Activated CD8-positive, alpha-beta T cell treated with anti-CD3 and anti-CD28 coated beads for 36 hours (primary cell): ENCODE results near the gene NSDHL. TPM values are rescaled to one million over a fixed set of nuclear protein-coding genes. Genes with fewer than 3 reads are reported as not detected.

Source experiments
- ATAC-seq: fragments of 200-7000 bp; cut with Tn5 transposase; one replicate; pipeline ENCODE4 v1.10.0; 2021; ENCODE audit warnings: mild to moderate bottlenecking, moderate library complexity
- CTCF ChIA-PET: fragments of 350-600 bp; sonication (Branson Sonifier 250); formaldehyde crosslinking; loops from one replicate; lab custom pipeline; 2021; ENCODE audit warnings: antibody characterized with exemption; lab: Charles Lee
- POLR2A ChIA-PET: fragments of 350-600 bp; sonication (Branson Sonifier 250); formaldehyde crosslinking; loops from one replicate; lab custom pipeline; 2021; ENCODE audit warnings: antibody characterized with exemption; lab: Charles Lee
- DNase-seq: peaks from one replicate; pipeline ENCODE4 v3.0.0-alpha.2; 2020
- H3K27ac Mint-ChIP-seq: one replicate; pipeline ENCODE4 v1.8.0; 2021; ENCODE audit warnings: mild to moderate bottlenecking, mixed read lengths
- H3K27me3 Mint-ChIP-seq: one replicate; pipeline ENCODE4 v1.8.0; 2021; ENCODE audit warnings: mixed read lengths
- H3K36me3 Mint-ChIP-seq: one replicate; pipeline ENCODE4 v1.8.0; 2021; ENCODE audit warnings: low read depth, mixed read lengths
- H3K4me1 Mint-ChIP-seq: one replicate; pipeline ENCODE4 v1.8.0; 2021; ENCODE audit warnings: low read depth, mixed read lengths
- H3K4me3 Mint-ChIP-seq: one replicate; pipeline ENCODE4 v1.8.0; 2021; ENCODE audit warnings: mild to moderate bottlenecking, moderate library complexity, mixed read lengths
- H3K9me3 Mint-ChIP-seq: one replicate; pipeline ENCODE4 v1.8.0; 2021; ENCODE audit warnings: mixed read lengths
- intact Hi-C: fragments of 100-400 bp; cut with micrococcal nuclease; formaldehyde crosslinking; loops from one replicate; pipeline ENCODE4 v1.10.0; 2022
- total RNA-seq, 2 experiments: library from RNA; stranded (reverse); gene quantifications; one replicate each; pipeline ENCODE4 v1.2.3, GENCODE V29; 2021
- TF ChIP-seq, protein P1 (sequence below): fragments of 200-600 bp; IDR thresholded peaks from one replicate; pipeline ENCODE4 v1.8.0; 2022; ENCODE audit warnings: antibody characterized with exemption, mild to moderate bottlenecking

The NSDHL gene
- total RNA-seq, 2 experiments from 2014 or later, result 15.0 to 15.8 TPM

DNA sequence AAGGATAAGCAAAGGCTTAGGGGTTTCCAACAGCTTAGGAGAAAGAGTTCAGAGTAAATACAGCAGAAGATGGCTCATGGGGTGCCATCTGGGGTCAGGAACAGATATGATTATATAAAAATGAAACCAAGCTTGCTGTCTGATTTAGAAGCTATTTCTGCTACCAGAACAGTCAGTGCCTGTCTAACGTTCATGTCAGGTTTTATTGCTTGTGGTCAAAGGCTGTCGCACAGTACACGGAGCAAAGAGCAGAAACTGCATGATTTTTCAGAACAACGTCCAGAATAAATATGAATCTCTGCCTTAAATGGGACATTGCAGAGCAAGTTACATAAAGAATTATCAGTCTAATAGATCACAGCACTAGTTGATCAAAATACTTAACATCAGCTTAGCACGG is 17.7 kb upstream of the NSDHL start:
- ChIA-PET CTCF (interaction anchor here (1.1 to 1.3 kb wide), 2 partner anchors 8 to 171 kb away, joined by 3 to 7 read pairs; no protein-coding TSS in a partner anchor), POLR2A (no interaction called here)
- DNase-seq, result no peak
- H3K27ac Mint-ChIP-seq, result no peak overlapping the region
- H3K9me3 Mint-ChIP-seq, result no peaks in the 10 kb centered on the region
- H3K27me3 Mint-ChIP-seq, result peaks cover 1% of the 10 kb centered on the region
- intact Hi-C loops, result no loop called here
- no peaks in the 10 kb centered on the region for H3K36me3 Mint-ChIP-seq
- no peak for ATAC-seq
- no peak overlapping the region for H3K4me3 Mint-ChIP-seq
- TF ChIP-seq, protein P1, sequence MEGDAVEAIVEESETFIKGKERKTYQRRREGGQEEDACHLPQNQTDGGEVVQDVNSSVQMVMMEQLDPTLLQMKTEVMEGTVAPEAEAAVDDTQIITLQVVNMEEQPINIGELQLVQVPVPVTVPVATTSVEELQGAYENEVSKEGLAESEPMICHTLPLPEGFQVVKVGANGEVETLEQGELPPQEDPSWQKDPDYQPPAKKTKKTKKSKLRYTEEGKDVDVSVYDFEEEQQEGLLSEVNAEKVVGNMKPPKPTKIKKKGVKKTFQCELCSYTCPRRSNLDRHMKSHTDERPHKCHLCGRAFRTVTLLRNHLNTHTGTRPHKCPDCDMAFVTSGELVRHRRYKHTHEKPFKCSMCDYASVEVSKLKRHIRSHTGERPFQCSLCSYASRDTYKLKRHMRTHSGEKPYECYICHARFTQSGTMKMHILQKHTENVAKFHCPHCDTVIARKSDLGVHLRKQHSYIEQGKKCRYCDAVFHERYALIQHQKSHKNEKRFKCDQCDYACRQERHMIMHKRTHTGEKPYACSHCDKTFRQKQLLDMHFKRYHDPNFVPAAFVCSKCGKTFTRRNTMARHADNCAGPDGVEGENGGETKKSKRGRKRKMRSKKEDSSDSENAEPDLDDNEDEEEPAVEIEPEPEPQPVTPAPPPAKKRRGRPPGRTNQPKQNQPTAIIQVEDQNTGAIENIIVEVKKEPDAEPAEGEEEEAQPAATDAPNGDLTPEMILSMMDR, result no peak
- peaks cover 9% of the 10 kb centered on the region for H3K4me1 Mint-ChIP-seq

DNA sequence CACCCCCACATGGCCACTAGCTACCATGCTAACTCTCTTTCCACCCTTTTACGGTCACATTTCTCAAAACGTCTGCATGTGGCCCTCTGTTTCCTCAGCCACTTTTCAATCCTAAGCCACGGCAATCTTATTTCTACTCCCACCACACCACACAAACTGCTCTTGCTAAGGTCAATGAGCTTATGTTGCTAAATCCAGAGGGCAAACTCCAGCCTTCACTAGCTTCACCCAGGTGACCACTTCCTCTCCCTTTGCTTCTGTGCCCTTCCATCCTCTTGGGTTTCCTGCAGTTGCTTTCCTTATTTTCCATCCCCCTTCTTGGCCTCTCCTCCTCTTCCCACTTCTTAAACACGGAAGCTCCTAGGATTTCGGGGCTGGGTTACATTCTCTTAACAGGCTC is 16.8 kb upstream of the NSDHL start:
- POLR2A ChIA-PET, result no interaction called here
- Mint-ChIP-seq H3K27me3 (peaks cover 1% of the 10 kb centered on the region), H3K4me1 (peaks cover 9% of the 10 kb centered on the region), H3K4me3 (no peak overlapping the region), H3K27ac (no peak overlapping the region), H3K36me3 (no peaks in the 10 kb centered on the region), H3K9me3 (no peaks in the 10 kb centered on the region)
- CTCF ChIA-PET, result no interaction called here
- intact Hi-C loops, result no loop called here
- DNase-seq (no peak), ATAC-seq (no peak)
- TF ChIP-seq, protein P1, result no peak

DNA sequence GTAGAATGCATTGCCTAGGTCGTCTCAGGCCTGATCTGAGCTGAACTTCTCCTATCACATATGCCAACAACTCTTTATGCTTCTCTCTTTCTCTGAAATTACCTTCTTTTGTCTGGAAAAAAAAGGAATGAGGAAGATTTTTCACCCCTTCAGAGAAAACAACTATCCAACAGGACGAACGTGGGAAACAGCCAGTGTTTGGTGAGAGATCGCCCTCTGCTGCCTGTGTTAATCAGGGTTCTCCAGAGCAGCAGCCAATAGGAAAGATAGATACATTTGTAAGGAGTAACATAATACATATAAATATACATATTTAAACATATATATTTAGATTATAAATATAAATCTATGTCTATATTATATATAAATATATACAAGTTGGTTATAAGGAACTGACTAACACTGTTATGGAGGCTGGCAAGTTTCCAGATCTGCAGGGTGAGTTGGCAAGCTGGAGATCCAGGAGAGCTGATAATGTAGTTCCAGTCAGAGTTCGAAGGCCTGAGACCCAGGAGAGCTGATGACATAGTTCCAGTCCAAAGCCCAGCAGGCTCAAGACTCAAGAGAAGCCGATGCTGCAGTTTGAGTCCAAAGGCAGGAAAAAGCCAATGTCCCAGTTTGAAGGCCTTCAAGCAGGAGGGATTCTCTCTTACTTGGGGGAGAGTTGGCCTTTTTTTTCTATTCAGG is 13.6 kb upstream of the NSDHL start:
- no peak overlapping the region for H3K27ac Mint-ChIP-seq
- H3K36me3 Mint-ChIP-seq, result no peaks in the 10 kb centered on the region
- intact Hi-C loops, result no loop called here
- POLR2A ChIA-PET, result no interaction called here
- peaks cover 3% of the 10 kb centered on the region for H3K27me3 Mint-ChIP-seq
- CTCF ChIA-PET, result no interaction called here
- DNase-seq, result peak; percentile 35
- no peak overlapping the region for H3K4me3 Mint-ChIP-seq
- ATAC-seq, result no peak
- H3K9me3 Mint-ChIP-seq, result no peaks in the 10 kb centered on the region
- TF ChIP-seq, protein P1, result peak; percentile 25
- H3K4me1 Mint-ChIP-seq, result peaks cover 12% of the 10 kb centered on the region

DNA sequence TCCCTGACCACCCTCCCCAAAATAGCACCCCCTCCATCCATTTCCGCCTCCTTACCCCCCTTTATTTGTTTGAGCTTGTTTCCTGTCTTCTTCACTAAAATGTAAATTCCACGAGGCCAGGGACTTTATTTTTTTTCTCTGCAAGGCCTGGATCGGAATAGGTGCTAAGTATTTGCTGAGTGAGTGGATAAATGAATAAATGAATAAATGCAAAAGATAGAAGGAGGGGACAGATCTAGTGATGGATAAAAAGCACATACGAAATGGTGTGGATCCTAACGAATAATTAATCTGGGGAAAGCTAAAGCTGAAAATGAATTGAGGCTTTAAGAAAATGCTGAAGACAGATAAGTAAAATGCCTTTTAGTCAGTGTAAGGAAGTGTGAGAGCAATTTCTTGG is 12.5 kb upstream of the NSDHL start:
- H3K27me3 Mint-ChIP-seq, result peaks cover 3% of the 10 kb centered on the region
- TF ChIP-seq, protein P1, result no peak
- no peak overlapping the region for H3K4me3 Mint-ChIP-seq
- ChIA-PET POLR2A (no interaction called here), CTCF (interaction anchor here (0.6 kb wide), 1 partner anchor 1105 kb away, joined by 3 read pairs; no protein-coding TSS in a partner anchor)
- DNase-seq (no peak), ATAC-seq (no peak)
- H3K9me3 Mint-ChIP-seq, result no peaks in the 10 kb centered on the region
- no peak overlapping the region for H3K27ac Mint-ChIP-seq
- H3K4me1 Mint-ChIP-seq, result peaks cover 12% of the 10 kb centered on the region
- H3K36me3 Mint-ChIP-seq, result no peaks in the 10 kb centered on the region
- intact Hi-C loops, result no loop called here

DNA sequence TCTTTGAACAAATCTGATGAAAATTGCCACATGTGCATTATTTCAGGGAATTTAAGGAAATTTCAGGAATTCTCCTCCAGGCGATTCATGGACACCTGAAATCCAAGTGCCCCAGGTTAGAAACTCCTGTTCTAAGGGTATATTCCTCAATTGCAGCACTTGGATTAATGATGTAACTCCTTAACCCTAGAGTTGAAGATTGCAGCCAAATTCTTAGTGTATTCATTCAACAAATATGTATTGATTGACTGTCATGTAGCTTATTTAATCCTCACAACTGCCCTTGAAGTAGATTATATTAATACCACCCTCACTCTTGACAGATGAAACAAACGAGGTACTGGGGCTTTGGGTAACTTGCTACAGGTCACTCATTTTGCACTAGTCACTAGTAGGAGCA is 11.6 kb upstream of the NSDHL start:
- TF ChIP-seq, protein P1, result no peak
- ChIA-PET CTCF (no interaction called here), POLR2A (no interaction called here)
- Mint-ChIP-seq H3K4me1 (peaks cover 4% of the 10 kb centered on the region), H3K9me3 (no peaks in the 10 kb centered on the region), H3K36me3 (no peaks in the 10 kb centered on the region), H3K27ac (no peak overlapping the region), H3K27me3 (peaks cover 3% of the 10 kb centered on the region), H3K4me3 (no peak overlapping the region)
- DNase-seq (no peak), ATAC-seq (no peak)
- intact Hi-C loops, result no loop called here
